OCI-LY7 (cell line): ENCODE results near the gene MYOCOS.

Experiments
- CTCF ChIP-seq: fragments of 200-600 bp; sonication (generic); conservative IDR thresholded peaks from 2 replicates; pipeline ENCODE4 v1.5.1; 2014; ENCODE audit warnings: mild to moderate bottlenecking, antibody characterized with exemption, low read length, moderate library complexity, mixed read lengths
- EZH2phosphoT487 ChIP-seq: fragments of 200-600 bp; sonication (generic); IDR thresholded peaks from 2 replicates; pipeline ENCODE4 v1.6.1; 2018; ENCODE audit warnings: low read depth, borderline replicate concordance, mild to moderate bottlenecking, mixed run types, antibody characterized with exemption, low read length, moderate library complexity, mixed read lengths

DNA sequence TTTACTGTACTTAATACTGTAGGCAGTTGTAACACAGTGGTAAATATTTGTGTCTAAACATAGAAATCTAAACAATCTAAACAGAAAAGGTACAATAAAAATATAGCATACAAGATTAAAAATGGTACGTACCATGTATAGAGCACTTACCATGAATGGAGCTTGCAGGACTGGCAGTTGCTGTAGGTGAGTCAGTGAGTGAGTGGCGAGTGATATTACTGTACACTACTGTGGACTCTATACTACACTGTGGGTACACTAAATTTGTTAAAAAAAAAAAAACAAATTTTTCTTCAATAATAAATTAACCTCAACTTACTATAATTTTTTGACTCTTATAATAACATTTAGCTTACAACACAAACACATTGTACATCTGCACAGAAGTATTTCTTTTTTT is 39.5 kb upstream of the MYOCOS start:
- no peak for TF ChIP-seq CTCF
- TF ChIP-seq EZH2phosphoT487, result no peak
